Measurements from ENCODE around the gene CFAP90. TPM values are rescaled to one million over a fixed set of nuclear protein-coding genes. Genes with fewer than 3 reads are reported as not detected.
A peak's percentile ranks its signal among the peaks of the same experiment; 100 is the strongest.

The CFAP90 gene
- total RNA-seq, 1 donor, result not detected

GRCh38 chr5:7834982-7835381 lies 16.0 kb downstream of the CFAP90 start:
- TF ChIP-seq CTCF (IDR thresholded peaks at IDR 0.05; ENCODE audit: insufficient read depth, low read length), result no peak
- no peak for DNase-seq (ENCODE audit: low read depth)

GRCh38 chr5:7828269-7828668 lies 22.7 kb downstream of the CFAP90 start:
- DNase-seq (ENCODE audit: low read depth), result no peak
- TF ChIP-seq CTCF (IDR thresholded peaks at IDR 0.05; ENCODE audit: insufficient read depth, low read length), result no peak
- H3K4me3 ChIP-seq (ENCODE audit: low read depth, low read length), result no peak overlapping the region

More at GRCh38 chr5:7834982-7835381, 16.0 kb downstream of the CFAP90 start:
- H3K4me3 ChIP-seq (ENCODE audit: low read depth, low read length), result no peak overlapping the region

GRCh38 chr5:7827610-7828009 lies 23.3 kb downstream of the CFAP90 start:
- peak; percentile 37 for DNase-seq (ENCODE audit: low read depth)
- TF ChIP-seq CTCF (IDR thresholded peaks at IDR 0.05; ENCODE audit: insufficient read depth, low read length), result peak; percentile 47

GRCh38 chr5:7825630-7826029 lies 25.3 kb downstream of the CFAP90 start:
- no peak for TF ChIP-seq CTCF (IDR thresholded peaks at IDR 0.05; ENCODE audit: insufficient read depth, low read length)
- no peak overlapping the region for H3K4me3 ChIP-seq (ENCODE audit: low read depth, low read length)
- DNase-seq (ENCODE audit: low read depth), result no peak

More at GRCh38 chr5:7827610-7828009, 23.3 kb downstream of the CFAP90 start:
- no peak overlapping the region for H3K4me3 ChIP-seq (ENCODE audit: low read depth, low read length)

GRCh38 chr5:7824995-7825394 lies 25.9 kb downstream of the CFAP90 start:
- no peak overlapping the region for H3K4me3 ChIP-seq (ENCODE audit: low read depth, low read length)
- no peak for DNase-seq (ENCODE audit: low read depth)
- TF ChIP-seq CTCF (IDR thresholded peaks at IDR 0.05; ENCODE audit: insufficient read depth, low read length), result no peak

- no peak overlapping the region for H3K4me3 ChIP-seq (ENCODE audit: low read depth, low read length)
- no peak for TF ChIP-seq CTCF (IDR thresholded peaks at IDR 0.05; ENCODE audit: insufficient read depth, low read length)
- DNase-seq (ENCODE audit: low read depth), result no peak
Measured at GRCh38 chr5:7823594-7823993, 27.3 kb downstream of the CFAP90 start.

GRCh38 chr5:7822449-7822848 lies 28.5 kb downstream of the CFAP90 start:
- no peak overlapping the region for H3K4me3 ChIP-seq (ENCODE audit: low read depth, low read length)
- no peak for TF ChIP-seq CTCF (IDR thresholded peaks at IDR 0.05; ENCODE audit: insufficient read depth, low read length)
- no peak for DNase-seq (ENCODE audit: low read depth)
